ENCODE results near the gene MAGEB16.

GRCh38 chrX:35800474-35800873 is 2.3 kb downstream of the MAGEB16 start:
- no peak for TF ChIP-seq POLR2AphosphoS5 (IDR thresholded peaks at IDR 0.05; ENCODE audit: low read depth, low read length)
- no peak for TF ChIP-seq TAF1 (IDR thresholded peaks at IDR 0.05; ENCODE audit: borderline replicate concordance, insufficient read depth, low read length)
- no peak for TF ChIP-seq REST (IDR thresholded peaks at IDR 0.05; ENCODE audit: insufficient read depth in 1 of 2, low read depth in 2 of 2, low read length in 2 of 2)

Measured in PFSK-1 (cell line).